PFSK-1 (cell line): Measurements from ENCODE around the gene BACH1.

Source experiments
- FOXP2 ChIP-seq: optimal IDR thresholded peaks from 2 replicates; pipeline ENCODE3; 2011; ENCODE audit warnings: borderline replicate concordance, control low read depth, inconsistent platforms; ENCODE audit not compliant: insufficient read depth; ENCODE audit errors: extremely low read length, extremely low read depth
- POLR2AphosphoS5 ChIP-seq: IDR thresholded peaks from 2 replicates; pipeline ENCODE4 v1.6.1; 2012; ENCODE audit warnings: low read depth, mild to moderate bottlenecking, control low read depth, low read length, moderate library complexity
- REST ChIP-seq, 2 experiments: IDR thresholded peaks; 2 replicates each; pipeline versions ENCODE4 v1.6.1 to v1.8.0; 2011 to 2012; ENCODE audit warnings: low read depth in 2 of 2, low read length in 2 of 2, control low read depth in 1 of 2, inconsistent platforms in 1 of 2, mild to moderate bottlenecking in 1 of 2, moderate library complexity in 1 of 2; ENCODE audit not compliant: insufficient read depth in 1 of 2
- SIN3A ChIP-seq: IDR thresholded peaks from 2 replicates; pipeline ENCODE4 v1.6.1; 2012; ENCODE audit warnings: mild to moderate bottlenecking, low read length, moderate library complexity, borderline replicate concordance; ENCODE audit not compliant: insufficient read depth
- TAF1 ChIP-seq: IDR thresholded peaks from 2 replicates; pipeline ENCODE4 v1.6.1; 2012; ENCODE audit warnings: low read length, control low read depth, borderline replicate concordance; ENCODE audit not compliant: insufficient read depth

BACH1 gene

GRCh38 chr21:29295066-29295650 lies 3.6 kb upstream of the BACH1 start:
- no peak for TF ChIP-seq TAF1
- no peak for TF ChIP-seq SIN3A
- no peak for TF ChIP-seq FOXP2
- no peak for TF ChIP-seq REST (IDR thresholded peaks at IDR 0.05; ENCODE audit: insufficient read depth in 1 of 2, low read depth in 2 of 2, low read length in 2 of 2)
- no peak for TF ChIP-seq POLR2AphosphoS5

- TF ChIP-seq POLR2AphosphoS5 (no peak), SIN3A (no peak), TAF1 (no peak)
Measured at GRCh38 chr21:29296446-29296845, 2.3 kb upstream of the BACH1 start.

- TF ChIP-seq REST (IDR thresholded peaks at IDR 0.05; ENCODE audit: insufficient read depth in 1 of 2, low read depth in 2 of 2, low read length in 2 of 2), result no peak
- TF ChIP-seq SIN3A, result no peak
- TF ChIP-seq TAF1, result no peak
- TF ChIP-seq FOXP2, result no peak
- no peak for TF ChIP-seq POLR2AphosphoS5
Measured at GRCh38 chr21:29297483-29298347, 1.0 kb upstream of the BACH1 start.

- TF ChIP-seq FOXP2, result peak; percentile 42
- peak; percentile 34; the same call in 1 of the 2 replicates for TF ChIP-seq SIN3A
- no peak for TF ChIP-seq POLR2AphosphoS5
Measured at GRCh38 chr21:29299046-29299915, 559 bp downstream of the BACH1 start.

- TF ChIP-seq FOXP2 (no peak), SIN3A (peak; percentile 62; the same call in 1 of the 2 replicates)
Measured at GRCh38 chr21:29299916-29300806, 1.4 kb downstream of the BACH1 start.

- no peak for TF ChIP-seq SIN3A
- no peak for TF ChIP-seq TAF1
- no peak for TF ChIP-seq POLR2AphosphoS5
- no peak for TF ChIP-seq REST (IDR thresholded peaks at IDR 0.05; ENCODE audit: insufficient read depth in 1 of 2, low read depth in 2 of 2, low read length in 2 of 2)
- TF ChIP-seq FOXP2, result no peak
Measured at GRCh38 chr21:29300807-29301138, 2.1 kb downstream of the BACH1 start.
